Measurements from ENCODE around the gene RHBDF2. TPM values are rescaled to one million over a fixed set of nuclear protein-coding genes. Genes with fewer than 3 reads are reported as not detected.

Gene RHBDF2
- total and polyA plus RNA-seq, 2 donors: 5.9 to 20.6 TPM

- Histone ChIP-seq H3K4me1 (ENCODE audit: control insufficient read depth in 2 of 2, insufficient read depth in 2 of 2, low read length in 2 of 2) (peaks cover 30 to 39% of the 10 kb centered on the region in 2 donors), H3K27me3 (ENCODE audit: control insufficient read depth in 2 of 2, insufficient read depth in 1 of 2, low read length in 1 of 2) (no peaks in the 10 kb centered on the region), H3K36me3 (ENCODE audit: control insufficient read depth in 2 of 2, insufficient read depth in 2 of 2, low read length in 1 of 2) (no peaks in the 10 kb centered on the region), H3K9me3 (ENCODE audit: control insufficient read depth in 2 of 2, insufficient read depth in 1 of 2, low read length in 1 of 2) (no peaks in the 10 kb centered on the region), H3K27ac (ENCODE audit: low read depth in 1 of 2, low read length in 1 of 2) (peak overlapping the region; percentile 69 to 70), H3K4me3 (ENCODE audit: low read length in 2 of 2) (no peak overlapping the region)
- peak in 2 of 9 donors; percentile 39 to 59 for DNase-seq (ENCODE audit: low read depth in 6 of 9, low spot score in 9 of 9)
- WGBS: 47% methylated on average over 17 of the region's 17 CpGs
Observed at GRCh38 chr17:76491271-76492122, 9.7 kb downstream of the RHBDF2 start.

- 91% methylated on average over 10 of the region's 10 CpGs for WGBS
- Histone ChIP-seq H3K9me3 (ENCODE audit: control insufficient read depth in 2 of 2, insufficient read depth in 1 of 2, low read length in 1 of 2) (no peaks in the 10 kb centered on the region), H3K4me3 (ENCODE audit: low read length in 2 of 2) (no peak overlapping the region), H3K27me3 (ENCODE audit: control insufficient read depth in 2 of 2, insufficient read depth in 1 of 2, low read length in 1 of 2) (no peaks in the 10 kb centered on the region), H3K36me3 (ENCODE audit: control insufficient read depth in 2 of 2, insufficient read depth in 2 of 2, low read length in 1 of 2) (no peaks in the 10 kb centered on the region), H3K27ac (ENCODE audit: low read depth in 1 of 2, low read length in 1 of 2) (no peak overlapping the region), H3K4me1 (ENCODE audit: control insufficient read depth in 2 of 2, insufficient read depth in 2 of 2, low read length in 2 of 2) (peaks cover 30 to 39% of the 10 kb centered on the region in 2 donors)
- no peak for DNase-seq (ENCODE audit: low read depth in 6 of 9, low spot score in 9 of 9)
Observed at GRCh38 chr17:76490112-76490710, 11.0 kb downstream of the RHBDF2 start.

- Histone ChIP-seq H3K36me3 (ENCODE audit: control insufficient read depth in 2 of 2, insufficient read depth in 2 of 2, low read length in 1 of 2) (no peaks in the 10 kb centered on the region), H3K27ac (ENCODE audit: low read depth in 1 of 2, low read length in 1 of 2) (no peak overlapping the region), H3K9me3 (ENCODE audit: control insufficient read depth in 2 of 2, insufficient read depth in 1 of 2, low read length in 1 of 2) (no peaks in the 10 kb centered on the region), H3K4me3 (ENCODE audit: low read length in 2 of 2) (no peak overlapping the region), H3K27me3 (ENCODE audit: control insufficient read depth in 2 of 2, insufficient read depth in 1 of 2, low read length in 1 of 2) (no peaks in the 10 kb centered on the region), H3K4me1 (ENCODE audit: control insufficient read depth in 2 of 2, insufficient read depth in 2 of 2, low read length in 2 of 2) (peaks cover 15 to 22% of the 10 kb centered on the region in 2 donors)
- DNase-seq (ENCODE audit: low read depth in 6 of 9, low spot score in 9 of 9): no peak
- WGBS: 97% methylated on average over 22 of the region's 22 CpGs
Observed at GRCh38 chr17:76487451-76488192, 13.6 kb downstream of the RHBDF2 start.

- Histone ChIP-seq H3K9me3 (ENCODE audit: control insufficient read depth in 2 of 2, insufficient read depth in 1 of 2, low read length in 1 of 2) (no peaks in the 10 kb centered on the region), H3K4me1 (ENCODE audit: control insufficient read depth in 2 of 2, insufficient read depth in 2 of 2, low read length in 2 of 2) (peaks cover 7 to 14% of the 10 kb centered on the region in 2 donors), H3K36me3 (ENCODE audit: control insufficient read depth in 2 of 2, insufficient read depth in 2 of 2, low read length in 1 of 2) (no peaks in the 10 kb centered on the region), H3K27me3 (ENCODE audit: control insufficient read depth in 2 of 2, insufficient read depth in 1 of 2, low read length in 1 of 2) (no peaks in the 10 kb centered on the region), H3K27ac (ENCODE audit: low read depth in 1 of 2, low read length in 1 of 2) (no peak overlapping the region), H3K4me3 (ENCODE audit: low read length in 2 of 2) (no peak overlapping the region)
- 56% methylated on average over 11 of the region's 11 CpGs for WGBS
- no peak for DNase-seq (ENCODE audit: low read depth in 6 of 9, low spot score in 9 of 9)
Observed at GRCh38 chr17:76485569-76485968, 15.7 kb downstream of the RHBDF2 start.

- H3K27ac ChIP-seq (ENCODE audit: low read depth in 1 of 2, low read length in 1 of 2): no peak overlapping the region
Observed at GRCh38 chr17:76484228-76484725, 16.9 kb downstream of the RHBDF2 start.

GRCh38 chr17:76481071-76481655, 20.1 kb downstream of the RHBDF2 start:
- H3K9me3 ChIP-seq (ENCODE audit: control insufficient read depth in 2 of 2, insufficient read depth in 1 of 2, low read length in 1 of 2): no peaks in the 10 kb centered on the region
- no peak overlapping the region for H3K4me3 ChIP-seq (ENCODE audit: low read length in 2 of 2)
- peaks cover 7 to 15% of the 10 kb centered on the region in 2 donors for H3K4me1 ChIP-seq (ENCODE audit: control insufficient read depth in 2 of 2, insufficient read depth in 2 of 2, low read length in 2 of 2)
- H3K27me3 ChIP-seq (ENCODE audit: control insufficient read depth in 2 of 2, insufficient read depth in 1 of 2, low read length in 1 of 2): no peaks in the 10 kb centered on the region
- peaks cover 0 to 2% of the 10 kb centered on the region in 2 donors for H3K36me3 ChIP-seq (ENCODE audit: control insufficient read depth in 2 of 2, insufficient read depth in 2 of 2, low read length in 1 of 2)
- 65% methylated on average over 21 of the region's 21 CpGs for WGBS
- DNase-seq (ENCODE audit: low read depth in 6 of 9, low spot score in 9 of 9): peak in 2 of 9 donors; percentile 30 to 47
- peak overlapping the region; percentile 47 to 53 for H3K27ac ChIP-seq (ENCODE audit: low read depth in 1 of 2, low read length in 1 of 2)

More at GRCh38 chr17:76484228-76484725, 16.9 kb downstream of the RHBDF2 start:
- Histone ChIP-seq H3K27me3 (ENCODE audit: control insufficient read depth in 2 of 2, insufficient read depth in 1 of 2, low read length in 1 of 2) (no peaks in the 10 kb centered on the region), H3K4me3 (ENCODE audit: low read length in 2 of 2) (no peak overlapping the region), H3K4me1 (ENCODE audit: control insufficient read depth in 2 of 2, insufficient read depth in 2 of 2, low read length in 2 of 2) (peaks cover 7 to 15% of the 10 kb centered on the region in 2 donors), H3K9me3 (ENCODE audit: control insufficient read depth in 2 of 2, insufficient read depth in 1 of 2, low read length in 1 of 2) (no peaks in the 10 kb centered on the region), H3K36me3 (ENCODE audit: control insufficient read depth in 2 of 2, insufficient read depth in 2 of 2, low read length in 1 of 2) (no peaks in the 10 kb centered on the region)
- no peak for DNase-seq (ENCODE audit: low read depth in 6 of 9, low spot score in 9 of 9)
- 97% methylated on average over 11 of the region's 11 CpGs for WGBS

GRCh38 chr17:76480632-76481031, 20.6 kb downstream of the RHBDF2 start:
- WGBS: 18% methylated on average over 15 of the region's 15 CpGs
- no peak overlapping the region for H3K4me3 ChIP-seq (ENCODE audit: low read length in 2 of 2)
- H3K27me3 ChIP-seq (ENCODE audit: control insufficient read depth in 2 of 2, insufficient read depth in 1 of 2, low read length in 1 of 2): no peaks in the 10 kb centered on the region
- peak in 5 of 9 donors; percentile 55 to 82 (median 60) for DNase-seq (ENCODE audit: low read depth in 6 of 9, low spot score in 9 of 9)
- H3K4me1 ChIP-seq (ENCODE audit: control insufficient read depth in 2 of 2, insufficient read depth in 2 of 2, low read length in 2 of 2): peaks cover 7 to 15% of the 10 kb centered on the region in 2 donors
- H3K27ac ChIP-seq (ENCODE audit: low read depth in 1 of 2, low read length in 1 of 2): peak overlapping the region; percentile 47 to 53
- H3K36me3 ChIP-seq (ENCODE audit: control insufficient read depth in 2 of 2, insufficient read depth in 2 of 2, low read length in 1 of 2): peaks cover 0 to 2% of the 10 kb centered on the region in 2 donors
- no peaks in the 10 kb centered on the region for H3K9me3 ChIP-seq (ENCODE audit: control insufficient read depth in 2 of 2, insufficient read depth in 1 of 2, low read length in 1 of 2)

GRCh38 chr17:76479515-76480060, 21.6 kb downstream of the RHBDF2 start:
- DNase-seq (ENCODE audit: low read depth in 6 of 9, low spot score in 9 of 9): no peak
- H3K27me3 ChIP-seq (ENCODE audit: control insufficient read depth in 2 of 2, insufficient read depth in 1 of 2, low read length in 1 of 2): no peaks in the 10 kb centered on the region
- 90% methylated on average over 14 of the region's 14 CpGs for WGBS
- no peak overlapping the region for H3K27ac ChIP-seq (ENCODE audit: low read depth in 1 of 2, low read length in 1 of 2)
- peaks cover 0 to 2% of the 10 kb centered on the region in 2 donors for H3K36me3 ChIP-seq (ENCODE audit: control insufficient read depth in 2 of 2, insufficient read depth in 2 of 2, low read length in 1 of 2)
- H3K9me3 ChIP-seq (ENCODE audit: control insufficient read depth in 2 of 2, insufficient read depth in 1 of 2, low read length in 1 of 2): peaks cover 0 to 3% of the 10 kb centered on the region in 2 donors
- H3K4me3 ChIP-seq (ENCODE audit: low read length in 2 of 2): no peak overlapping the region
- H3K4me1 ChIP-seq (ENCODE audit: control insufficient read depth in 2 of 2, insufficient read depth in 2 of 2, low read length in 2 of 2): peaks cover 7 to 15% of the 10 kb centered on the region in 2 donors

Data from thymus (tissue), 11 donors.